Common myeloid progenitor, CD34-positive (primary cell): ENCODE measurements around the gene KLB. TPM values are rescaled to one million over a fixed set of nuclear protein-coding genes. Genes with fewer than 3 reads are reported as not detected.
"Not testable (repeated sequence)": the region's sequence is repeated elsewhere in the genome, so short reads cannot be mapped to it uniquely, and the experiment has no call there.

Experiments
- CTCF ChIA-PET: fragments of 350-600 bp; sonication (Branson Sonifier 250); formaldehyde crosslinking; loops from one replicate; lab custom pipeline; 2021; ENCODE audit warnings: antibody characterized with exemption; lab: Charles Lee
- POLR2A ChIA-PET: fragments of 350-600 bp; sonication (Branson Sonifier 250); formaldehyde crosslinking; loops from one replicate; lab custom pipeline; 2021; ENCODE audit warnings: antibody characterized with exemption; lab: Charles Lee
- DNase-seq, 3 donors: peaks; one replicate each; pipeline versions ENCODE4 v3.0.0 to v3.0.0-alpha.2; 2013
- H3K27ac ChIP-seq, 2 experiments: 1 replicate in 1 of 2; 2 replicates in 1 of 2; pipeline ENCODE4 v1.7.0; 2013; ENCODE audit warnings: inconsistent platforms in 2 of 2, low read length in 2 of 2, mild to moderate bottlenecking in 2 of 2, low read depth in 1 of 2, moderate library complexity in 1 of 2; ENCODE audit not compliant: severe bottlenecking in 2 of 2, insufficient read depth in 1 of 2, poor library complexity in 1 of 2
- H3K27me3 ChIP-seq, 5 experiments: replicated peaks in 2 of 5; 1 replicate in 3 of 5; 2 replicates in 2 of 5; pipeline versions ENCODE4 v1.6.1 to v1.7.0; 2013; ENCODE audit warnings: low read length in 4 of 5, mild to moderate bottlenecking in 2 of 5, moderate library complexity in 2 of 5, inconsistent platforms in 1 of 5; ENCODE audit not compliant: insufficient read depth in 5 of 5, control insufficient read depth in 4 of 5
- H3K36me3 ChIP-seq, 4 experiments: 1 replicate in 2 of 4; 2 replicates in 2 of 4; pipeline versions ENCODE4 v1.6.1 to v1.7.0; 2013; ENCODE audit warnings: low read length in 3 of 4, control low read depth in 1 of 4, mild to moderate bottlenecking in 1 of 4; ENCODE audit not compliant: control insufficient read depth in 4 of 4, insufficient read depth in 4 of 4
- H3K4me1 ChIP-seq, 4 experiments: 1 replicate in 3 of 4; 2 replicates in 1 of 4; pipeline versions ENCODE4 v1.6.1 to v1.7.1; 2013; ENCODE audit warnings: low read length in 3 of 4, mild to moderate bottlenecking in 3 of 4, control low read depth in 1 of 4, inconsistent platforms in 1 of 4, moderate library complexity in 1 of 4; ENCODE audit not compliant: control insufficient read depth in 4 of 4, insufficient read depth in 4 of 4; ENCODE audit errors: control extremely low read depth in 1 of 4
- H3K4me3 ChIP-seq, 7 experiments: 1 replicate in 4 of 7; 2 replicates in 3 of 7; pipeline versions ENCODE4 v1.5.1 to v1.7.0; 2013; ENCODE audit warnings: mild to moderate bottlenecking in 7 of 7, low read length in 6 of 7, moderate library complexity in 6 of 7, inconsistent platforms in 2 of 7, low read depth in 2 of 7, control low read depth in 1 of 7; ENCODE audit not compliant: insufficient read depth in 4 of 7, control insufficient read depth in 1 of 7; ENCODE audit errors: extremely low read depth in 1 of 7
- H3K9me3 ChIP-seq, 5 experiments: 1 replicate in 4 of 5; 2 replicates in 1 of 5; pipeline versions ENCODE4 v1.6.1 to v1.7.1; 2013; ENCODE audit warnings: low read length in 4 of 5, mild to moderate bottlenecking in 2 of 5, inconsistent platforms in 1 of 5, low read depth in 1 of 5, moderate library complexity in 1 of 5; ENCODE audit not compliant: control insufficient read depth in 4 of 5, insufficient read depth in 2 of 5; ENCODE audit errors: control extremely low read depth in 1 of 5
- WGBS: methylation state at CpG from one replicate; pipeline ENCODE4 v1.1.5; 2013; ENCODE audit not compliant: insufficient coverage; 5-methylcytosine and 5-hydroxymethylcytosine counted together
- polyA plus RNA-seq: library from polyadenylated mRNA; unstranded; fragments of 120-200 nt; gene quantifications from one replicate; pipeline ENCODE4 v1.2.1, GENCODE V29; 2013

Gene KLB
- 0.12 TPM for polyA plus RNA-seq

DNA sequence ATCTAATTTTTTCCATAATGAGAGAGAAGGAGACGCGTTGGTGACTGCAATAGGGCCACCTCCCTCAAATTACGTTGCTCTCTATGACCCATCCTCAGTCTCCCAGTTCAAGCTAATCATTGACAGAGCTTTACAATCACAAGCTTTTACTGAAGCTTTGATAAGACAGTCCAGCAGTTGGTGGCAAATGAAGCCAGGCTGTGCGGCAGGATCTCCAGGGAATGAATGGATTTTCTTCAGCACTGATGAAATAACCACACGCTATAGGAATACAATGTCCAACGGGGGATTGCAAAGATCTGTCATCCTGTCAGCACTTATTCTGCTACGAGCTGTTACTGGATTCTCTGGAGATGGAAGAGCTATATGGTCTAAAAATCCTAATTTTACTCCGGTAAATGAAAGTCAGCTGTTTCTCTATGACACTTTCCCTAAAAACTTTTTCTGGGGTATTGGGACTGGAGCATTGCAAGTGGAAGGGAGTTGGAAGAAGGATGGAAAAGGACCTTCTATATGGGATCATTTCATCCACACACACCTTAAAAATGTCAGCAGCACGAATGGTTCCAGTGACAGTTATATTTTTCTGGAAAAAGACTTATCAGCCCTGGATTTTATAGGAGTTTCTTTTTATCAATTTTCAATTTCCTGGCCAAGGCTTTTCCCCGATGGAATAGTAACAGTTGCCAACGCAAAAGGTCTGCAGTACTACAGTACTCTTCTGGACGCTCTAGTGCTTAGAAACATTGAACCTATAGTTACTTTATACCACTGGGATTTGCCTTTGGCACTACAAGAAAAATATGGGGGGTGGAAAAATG is at the start of gene KLB:
TSS of gene KLB (plus strand) at position 168 of the 821 bp plus-strand sequence. CDS start at position 188, 20 bp downstream.
- 98% methylated on average over 8 of the region's 12 CpGs for WGBS
- H3K4me1 ChIP-seq: no peaks in the 10 kb centered on the region
- H3K36me3 ChIP-seq: no peaks in the 10 kb centered on the region
- CTCF ChIA-PET: interaction anchor here (0.8 to 1.1 kb wide), 3 partner anchors 9 to 498 kb away, joined by 3 to 4 read pairs (median 3); no protein-coding TSS in a partner anchor
- DNase-seq: no peak
- H3K27ac ChIP-seq: no peak within 1 kb of the TSS
- H3K27me3 ChIP-seq: no peaks in the 10 kb centered on the region
- POLR2A ChIA-PET: no interaction called here
- no peaks in the 10 kb centered on the region for H3K9me3 ChIP-seq
- no peak within 1 kb of the TSS for H3K4me3 ChIP-seq

DNA sequence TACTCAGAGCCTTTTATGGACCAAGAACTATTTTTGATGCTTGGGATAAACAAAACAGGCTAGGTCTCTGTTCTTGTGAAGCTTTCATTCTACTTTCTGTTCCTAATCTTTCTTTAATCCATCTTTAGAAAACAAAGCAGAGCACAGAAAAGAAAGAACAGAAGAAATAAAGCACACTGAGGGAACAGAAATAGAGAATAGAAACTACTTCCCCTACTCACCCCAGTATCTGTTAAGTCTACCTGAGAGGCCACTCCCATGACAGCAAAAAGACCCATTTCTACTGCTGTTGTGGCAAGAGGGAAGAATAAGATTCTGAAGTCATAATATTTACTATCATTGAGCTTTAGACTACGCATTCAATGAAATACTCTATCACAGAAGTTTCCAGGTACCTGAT is 49.7 kb upstream of the KLB start:
- no CpG with 5 or more reads among the region's 1 CpG for WGBS
- Histone ChIP-seq H3K9me3 (no peaks in the 10 kb centered on the region), H3K4me1 (peaks cover 6 to 21% (median 13%) of the 10 kb centered on the region in 4 experiments), H3K4me3 (no peak overlapping the region), H3K27me3 (no peaks in the 10 kb centered on the region), H3K36me3 (peaks cover 0 to 7% (median under 1%) of the 10 kb centered on the region in 4 experiments), H3K27ac (peak overlapping the region in 1 of 2 experiments; percentile 45)
- no peak for DNase-seq
- CTCF ChIA-PET: no interaction called here
- POLR2A ChIA-PET: interaction anchor here (1.3 kb wide), 1 partner anchor 9 kb away, joined by 4 read pairs; the partner anchor contains the start of gene RFC1

DNA sequence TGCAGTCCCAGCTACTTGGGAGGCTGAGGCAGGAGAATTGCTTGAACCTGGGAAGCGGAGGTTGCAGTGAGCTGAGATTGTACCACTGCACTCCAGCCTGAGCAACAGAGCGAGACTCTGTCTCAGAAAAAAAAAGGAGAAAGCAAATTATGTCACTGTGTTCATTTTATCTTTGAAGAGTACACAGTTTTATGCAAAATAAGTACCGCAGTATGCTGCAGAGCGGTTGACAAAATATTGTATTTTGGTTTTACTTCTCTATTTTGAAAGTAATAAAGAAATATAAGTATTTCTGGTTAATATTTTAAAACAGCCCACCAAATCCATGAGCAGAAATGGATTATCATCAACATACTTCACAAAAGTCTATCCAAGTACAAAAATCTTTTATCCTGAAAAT is 46.1 kb upstream of the KLB start:
- H3K36me3 ChIP-seq, H3K9me3 ChIP-seq, H3K4me3 ChIP-seq, CTCF ChIA-PET, H3K27ac ChIP-seq, H3K27me3 ChIP-seq, POLR2A ChIA-PET, DNase-seq: not testable (repeated sequence)
- peaks cover 7 to 16% (median 11%) of the 10 kb centered on the region in 4 experiments for H3K4me1 ChIP-seq
- 100% methylated on average over 2 of the region's 4 CpGs for WGBS

DNA sequence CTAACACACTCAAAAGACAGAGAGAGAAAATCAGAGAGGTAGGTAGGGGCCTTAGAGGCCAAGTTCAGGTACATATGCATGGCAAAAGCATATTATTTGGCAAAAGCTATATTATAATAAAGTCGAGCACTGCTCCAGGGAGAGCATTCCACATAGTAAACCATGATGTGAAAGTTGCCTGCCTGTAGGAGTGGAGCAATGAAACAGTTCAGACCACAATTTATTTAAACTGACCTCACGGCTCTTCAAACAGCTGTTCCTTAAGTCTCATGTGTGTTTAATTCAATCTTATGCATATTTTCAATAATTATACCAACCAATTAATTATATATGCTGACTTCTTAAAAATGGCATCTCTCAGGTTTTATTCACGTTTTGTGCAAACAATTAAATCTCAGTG is 43.9 kb upstream of the KLB start:
- ChIA-PET POLR2A (no interaction called here), CTCF (no interaction called here)
- no peak for DNase-seq

DNA sequence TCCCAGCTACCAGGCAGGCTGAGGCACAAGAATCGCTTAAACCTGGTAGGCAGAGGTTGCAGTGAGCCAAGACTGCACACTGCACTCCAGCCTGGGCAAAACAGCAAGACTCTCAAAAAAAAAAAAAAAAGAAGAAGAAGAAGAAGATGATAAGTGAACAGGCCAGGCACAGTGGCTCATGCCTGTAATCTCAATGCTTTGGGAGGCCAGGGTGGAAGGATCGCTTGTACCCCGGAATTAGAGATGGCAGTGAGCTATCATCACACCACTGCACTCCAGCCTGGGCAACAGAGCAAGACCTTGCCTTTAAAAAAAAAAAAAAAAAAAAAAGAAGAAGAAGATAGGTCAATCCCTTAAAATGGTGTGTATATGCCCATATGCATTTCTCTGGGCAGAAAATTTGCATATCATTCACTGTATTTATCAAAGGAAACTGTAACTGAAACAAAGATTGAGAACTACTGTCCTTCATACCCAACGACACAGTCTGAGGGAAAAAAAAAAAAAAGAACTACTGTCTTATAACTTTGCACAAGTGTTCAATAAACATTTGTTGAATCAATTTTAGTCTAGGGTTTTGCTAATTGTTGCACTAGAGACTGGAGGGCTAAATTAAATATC is 42.8 kb upstream of the KLB start:
- Histone ChIP-seq H3K27me3 (no peaks in the 10 kb centered on the region), H3K9me3 (no peaks in the 10 kb centered on the region), H3K36me3 (peaks cover 0 to 2% (median under 1%) of the 10 kb centered on the region in 4 experiments), H3K4me3 (no peak overlapping the region), H3K27ac (no peak overlapping the region), H3K4me1 (peaks cover 11 to 24% (median 15%) of the 10 kb centered on the region in 4 experiments)
- POLR2A ChIA-PET: interaction anchor here (0.7 kb wide), 1 partner anchor 283 kb away, joined by 3 read pairs; no protein-coding TSS in a partner anchor
- no peak for DNase-seq
- CTCF ChIA-PET: no interaction called here
- 100% methylated on average over 3 of the region's 4 CpGs for WGBS

More for the DNA sequence above, 43.9 kb upstream of the KLB start:
- WGBS: 83% methylated on average over 1 of the region's 3 CpGs
- Histone ChIP-seq H3K36me3 (peaks cover 0 to 7% (median under 1%) of the 10 kb centered on the region in 4 experiments), H3K27ac (no peak overlapping the region), H3K27me3 (no peaks in the 10 kb centered on the region), H3K4me3 (no peak overlapping the region), H3K4me1 (peaks cover 11 to 24% (median 15%) of the 10 kb centered on the region in 4 experiments), H3K9me3 (no peaks in the 10 kb centered on the region)

DNA sequence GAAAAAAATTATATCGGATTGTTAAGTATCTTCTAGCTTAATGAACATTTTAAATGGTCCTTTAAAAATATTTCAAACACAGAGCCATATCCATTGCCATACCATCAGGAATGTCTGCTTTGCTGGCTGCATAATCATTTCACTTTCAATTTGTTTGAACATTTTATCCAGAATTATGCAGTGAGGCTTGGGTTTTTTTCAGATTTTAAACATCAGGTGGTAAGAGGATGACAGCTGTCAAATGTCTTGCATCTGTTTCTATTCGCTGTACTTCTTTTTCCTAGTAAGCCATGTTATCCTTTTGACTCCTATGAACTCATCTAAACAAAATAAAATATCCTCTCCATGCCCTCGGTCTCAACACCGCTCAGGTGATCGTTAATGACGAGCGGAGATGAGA is 41.4 kb upstream of the KLB start:
- no CpG with 5 or more reads among the region's 7 CpGs for WGBS
- ChIA-PET POLR2A (no interaction called here), CTCF (interaction anchor here (1.0 to 1.8 kb wide), 3 partner anchors 13 to 730 kb away, joined by 3 to 6 read pairs (median 4); no protein-coding TSS in a partner anchor)

More for the DNA sequence above, 41.4 kb upstream of the KLB start:
- H3K9me3 ChIP-seq: no peaks in the 10 kb centered on the region
- DNase-seq: peak in 1 of 3 donors; percentile 20
- H3K36me3 ChIP-seq: no peaks in the 10 kb centered on the region
- H3K27me3 ChIP-seq: no peaks in the 10 kb centered on the region
- H3K4me3 ChIP-seq: peak overlapping the region; percentile 80 to 96 (median 89)
- H3K4me1 ChIP-seq: peaks cover 11 to 24% (median 19%) of the 10 kb centered on the region in 4 experiments
- peak overlapping the region; percentile 74 to 82 for H3K27ac ChIP-seq
